PC-9 (cell line): ENCODE results near the gene CCDC91. TPM values are rescaled to one million over a fixed set of nuclear protein-coding genes. Genes with fewer than 3 reads are reported as not detected.

Experiments used
- BruUV-seq: library from RNA; stranded (reverse); fragments of 400-500 nt; replicated peaks from 2 replicates; lab custom pipeline; 2021; lab: Mats Ljungman, UMichigan
- CTCF ChIA-PET: fragments of 300-600 bp; sonication (Branson Sonifier 250); formaldehyde crosslinking; loops from one replicate; lab custom pipeline; 2022; ENCODE audit warnings: antibody characterized with exemption; lab: Charles Lee
- POLR2A ChIA-PET: fragments of 300-600 bp; sonication (Branson Sonifier 250); formaldehyde crosslinking; loops from one replicate; lab custom pipeline; 2022; ENCODE audit warnings: antibody characterized with exemption; ENCODE audit not compliant: unreplicated experiment; lab: Charles Lee
- DNase-seq, 2 experiments: peaks; one replicate each; pipeline versions ENCODE4 v3.0.0 to v3.0.0-alpha.2; 2015 to 2022; ENCODE audit warnings: mixed read lengths in 1 of 2
- H2AFZ ChIP-seq: fragments of 200-600 bp; sonication (generic); 2 replicates; pipeline ENCODE4 v1.8.1; 2017; ENCODE audit warnings: antibody characterized with exemption
- H3F3A ChIP-seq: fragments of 200-600 bp; sonication (generic); 2 replicates; pipeline ENCODE4 v1.8.1; 2017; ENCODE audit warnings: antibody characterized with exemption, mild to moderate bottlenecking, low read depth; ENCODE audit not compliant: insufficient read depth
- H3K27ac ChIP-seq: fragments of 200-600 bp; sonication (generic); 2 replicates; pipeline ENCODE4 v1.6.1; 2016; ENCODE audit warnings: mixed run types
- H3K27me3 ChIP-seq: fragments of 200-600 bp; sonication (generic); 2 replicates; pipeline ENCODE4 v1.6.1; 2016; ENCODE audit warnings: low read depth, mixed run types; ENCODE audit not compliant: insufficient read depth
- H3K36me3 ChIP-seq: fragments of 200-600 bp; sonication (generic); 2 replicates; pipeline ENCODE4 v1.6.1; 2016; ENCODE audit warnings: low read depth, mixed run types
- H3K4me1 ChIP-seq: fragments of 200-600 bp; sonication (generic); replicated peaks from 2 replicates; pipeline ENCODE4 v1.6.1; 2016; ENCODE audit warnings: mixed run types; ENCODE audit not compliant: insufficient read depth
- H3K4me2 ChIP-seq: fragments of 200-600 bp; sonication (generic); 2 replicates; pipeline ENCODE4 v1.6.1; 2017; ENCODE audit warnings: mixed run types
- H3K4me3 ChIP-seq: fragments of 200-600 bp; sonication (generic); 2 replicates; pipeline ENCODE4 v1.6.1; 2016; ENCODE audit warnings: mixed run types
- H3K79me2 ChIP-seq: fragments of 200-600 bp; sonication (generic); 2 replicates; pipeline ENCODE4 v1.6.1; 2017; ENCODE audit warnings: low read depth, mixed run types
- H3K9me2 ChIP-seq: fragments of 200-600 bp; sonication (generic); 2 replicates; pipeline ENCODE4 v1.8.1; 2017; ENCODE audit warnings: mild to moderate bottlenecking; ENCODE audit not compliant: insufficient read depth
- H3K9me3 ChIP-seq: fragments of 200-600 bp; sonication (generic); 2 replicates; pipeline ENCODE4 v1.8.1; 2016; ENCODE audit warnings: low read depth; ENCODE audit not compliant: insufficient read depth
- H4K20me1 ChIP-seq: fragments of 200-600 bp; sonication (generic); 2 replicates; pipeline ENCODE4 v1.8.1; 2017; ENCODE audit not compliant: insufficient read depth
- EZH2 ChIP-seq: fragments of 200-600 bp; sonication (generic); IDR thresholded peaks from 2 replicates; pipeline ENCODE4 v1.8.0; 2017; ENCODE audit warnings: antibody characterized with exemption, low read depth
- intact Hi-C: fragments of 100-400 bp; cut with micrococcal nuclease; formaldehyde crosslinking; loops from one replicate; pipeline ENCODE4 v1.10.0; 2022; ENCODE audit not compliant: unreplicated experiment
- total RNA-seq: library from RNA; stranded (reverse); gene quantifications from 2 replicates; pipeline ENCODE4 v1.2.3, GENCODE V29; 2021
- TF ChIP-seq, protein P1 (sequence below): fragments of 200-600 bp; sonication (generic); conservative IDR thresholded peaks from 2 replicates; pipeline ENCODE4 v1.6.1; 2017; ENCODE audit warnings: mixed run types, antibody characterized with exemption, mild to moderate bottlenecking, moderate library complexity

CCDC91 gene
- total RNA-seq, 1 experiment from 2014 or later = 38.9 TPM

DNA sequence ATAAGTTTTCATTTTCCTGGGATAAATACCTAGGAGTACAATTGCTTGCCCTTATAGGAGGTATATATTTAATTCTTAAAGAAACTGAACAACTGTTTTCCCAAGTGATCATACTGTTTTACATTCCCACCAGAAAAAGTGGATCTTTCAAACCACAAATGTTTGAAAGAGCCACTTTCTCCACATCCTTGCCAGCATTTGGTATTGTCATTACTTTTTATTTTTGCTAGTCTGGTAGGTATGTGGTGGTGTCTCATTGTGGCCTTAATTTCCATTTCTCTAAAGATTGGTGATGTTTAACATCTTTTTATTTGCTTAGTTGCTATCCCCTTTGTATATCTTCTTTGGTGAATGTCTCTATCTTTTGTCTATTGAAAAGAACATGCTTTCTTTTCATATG lies 50.6 kb downstream of the CCDC91 start:
- H3K9me3 ChIP-seq = no peaks in the 10 kb centered on the region; the same call in 1 of the 2 replicates
- H3K4me1 ChIP-seq = no peaks in the 10 kb centered on the region
- no TSS peak for BruUV-seq
- POLR2A ChIA-PET = no interaction called here
- no peak for DNase-seq
- intact Hi-C loops = no loop called here
- H3F3A ChIP-seq = no peaks in the 10 kb centered on the region; the same call in 1 of the 2 replicates
- CTCF ChIA-PET = interaction anchor here (0.7 kb wide), 1 partner anchor 195 kb away, joined by 3 read pairs; no protein-coding TSS in a partner anchor
- no peak for TF ChIP-seq EZH2
- TF ChIP-seq, protein P1, sequence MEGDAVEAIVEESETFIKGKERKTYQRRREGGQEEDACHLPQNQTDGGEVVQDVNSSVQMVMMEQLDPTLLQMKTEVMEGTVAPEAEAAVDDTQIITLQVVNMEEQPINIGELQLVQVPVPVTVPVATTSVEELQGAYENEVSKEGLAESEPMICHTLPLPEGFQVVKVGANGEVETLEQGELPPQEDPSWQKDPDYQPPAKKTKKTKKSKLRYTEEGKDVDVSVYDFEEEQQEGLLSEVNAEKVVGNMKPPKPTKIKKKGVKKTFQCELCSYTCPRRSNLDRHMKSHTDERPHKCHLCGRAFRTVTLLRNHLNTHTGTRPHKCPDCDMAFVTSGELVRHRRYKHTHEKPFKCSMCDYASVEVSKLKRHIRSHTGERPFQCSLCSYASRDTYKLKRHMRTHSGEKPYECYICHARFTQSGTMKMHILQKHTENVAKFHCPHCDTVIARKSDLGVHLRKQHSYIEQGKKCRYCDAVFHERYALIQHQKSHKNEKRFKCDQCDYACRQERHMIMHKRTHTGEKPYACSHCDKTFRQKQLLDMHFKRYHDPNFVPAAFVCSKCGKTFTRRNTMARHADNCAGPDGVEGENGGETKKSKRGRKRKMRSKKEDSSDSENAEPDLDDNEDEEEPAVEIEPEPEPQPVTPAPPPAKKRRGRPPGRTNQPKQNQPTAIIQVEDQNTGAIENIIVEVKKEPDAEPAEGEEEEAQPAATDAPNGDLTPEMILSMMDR = no peak
- H3K27ac ChIP-seq = no peak overlapping the region
- H4K20me1 ChIP-seq = no peaks in the 10 kb centered on the region
- H3K79me2 ChIP-seq = no peaks in the 10 kb centered on the region
- no peak overlapping the region for H2AFZ ChIP-seq
- no peaks in the 10 kb centered on the region for H3K27me3 ChIP-seq
- H3K36me3 ChIP-seq = no peaks in the 10 kb centered on the region
- H3K4me3 ChIP-seq = no peak overlapping the region
- H3K9me2 ChIP-seq = no peaks in the 10 kb centered on the region
- H3K4me2 ChIP-seq = no peak overlapping the region

DNA sequence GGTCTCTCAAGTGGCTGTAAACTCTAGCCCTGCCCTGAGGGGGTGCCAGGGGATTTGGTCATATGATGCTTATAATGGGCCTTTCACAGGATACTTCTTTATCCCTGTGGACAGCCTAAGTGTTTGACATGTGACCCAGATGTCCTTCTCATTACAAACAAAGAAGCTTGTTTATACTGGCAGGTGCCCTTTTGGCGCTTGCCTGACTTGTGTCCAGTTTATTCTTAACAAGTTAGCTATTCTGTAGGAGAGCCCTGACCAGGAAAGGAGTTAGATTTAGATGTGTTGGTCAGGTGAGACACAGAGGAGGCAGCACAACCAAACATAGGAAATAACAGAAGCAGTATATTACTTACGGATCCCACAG lies 51.9 kb downstream of the CCDC91 start:
- no peaks in the 10 kb centered on the region for H3K4me1 ChIP-seq
- CTCF ChIA-PET = no interaction called here
- no peak overlapping the region for H3K27ac ChIP-seq
- H3K27me3 ChIP-seq = no peaks in the 10 kb centered on the region
- no peaks in the 10 kb centered on the region for H3K79me2 ChIP-seq
- H3K4me2 ChIP-seq = no peak overlapping the region
- H3K4me3 ChIP-seq = no peak overlapping the region
- no peak for DNase-seq
- H4K20me1 ChIP-seq = no peaks in the 10 kb centered on the region
- H3K36me3 ChIP-seq = no peaks in the 10 kb centered on the region
- intact Hi-C loops = no loop called here
- H3K9me3 ChIP-seq = no peaks in the 10 kb centered on the region; the same call in 1 of the 2 replicates
- no peaks in the 10 kb centered on the region for H3K9me2 ChIP-seq
- no peak overlapping the region for H2AFZ ChIP-seq
- no peaks in the 10 kb centered on the region; the same call in 1 of the 2 replicates for H3F3A ChIP-seq
- TF ChIP-seq, protein P1 = no peak
- no peak for TF ChIP-seq EZH2
- no TSS peak for BruUV-seq
- POLR2A ChIA-PET = no interaction called here

DNA sequence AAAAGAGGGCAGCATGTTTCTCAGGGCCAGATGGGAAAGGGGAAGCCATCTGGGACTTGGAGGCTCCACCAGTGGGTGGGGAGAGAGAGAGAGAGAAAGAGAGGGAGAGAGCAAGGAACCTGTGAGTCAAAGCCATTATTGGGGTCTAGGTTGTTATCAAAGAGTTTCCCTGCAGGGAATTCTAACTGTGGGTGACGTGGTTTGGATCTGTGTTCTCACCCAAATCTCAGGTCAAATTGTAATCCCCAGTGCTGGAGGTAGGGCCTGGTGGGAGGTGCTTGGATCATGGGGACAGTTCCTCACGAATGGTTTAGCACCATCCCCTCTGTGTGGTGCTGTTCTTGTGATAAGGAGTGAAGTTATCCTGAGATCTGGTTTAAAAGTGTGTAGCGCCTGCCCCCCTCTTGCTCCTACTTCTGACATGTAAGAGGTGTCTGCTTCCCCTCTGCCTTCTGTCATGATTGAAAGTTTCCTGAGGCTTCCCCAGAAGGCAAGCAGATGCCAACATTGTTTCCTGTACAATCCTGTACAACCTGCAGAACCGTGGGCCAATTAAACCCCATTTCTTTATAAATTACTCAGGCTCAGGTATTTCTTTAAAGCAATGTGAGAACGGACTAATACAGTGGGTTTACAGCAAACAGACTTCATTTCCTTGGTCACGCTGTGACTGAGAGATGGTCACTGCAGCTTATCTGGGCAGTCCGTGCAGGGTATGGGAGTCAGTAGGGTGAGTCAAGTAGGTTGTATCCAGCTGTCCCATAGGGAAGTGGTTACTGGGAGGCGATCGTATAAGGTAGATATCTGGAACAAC lies 52.4 kb downstream of the CCDC91 start:
- H3K9me3 ChIP-seq = no peaks in the 10 kb centered on the region; the same call in 1 of the 2 replicates
- DNase-seq = peak in 1 of 2 experiments; percentile 12
- POLR2A ChIA-PET = no interaction called here

More for the DNA sequence above, 52.4 kb downstream of the CCDC91 start:
- BruUV-seq = no TSS peak
- Histone ChIP-seq H3K4me1 (no peaks in the 10 kb centered on the region), H4K20me1 (no peaks in the 10 kb centered on the region), H3K4me3 (no peak overlapping the region), H3K79me2 (no peaks in the 10 kb centered on the region), H2AFZ (no peak overlapping the region), H3K9me2 (no peaks in the 10 kb centered on the region), H3F3A (no peaks in the 10 kb centered on the region; the same call in 1 of the 2 replicates), H3K36me3 (no peaks in the 10 kb centered on the region), H3K27ac (no peak overlapping the region), H3K27me3 (no peaks in the 10 kb centered on the region), H3K4me2 (no peak overlapping the region)
- intact Hi-C loops = no loop called here
- no peak for TF ChIP-seq EZH2
- TF ChIP-seq, protein P1 = no peak
- CTCF ChIA-PET = no interaction called here
